Naive thymus-derived CD8-positive, alpha-beta T cell (primary cell): ENCODE results near the gene CYP46A1. TPM values are rescaled to one million over a fixed set of nuclear protein-coding genes. Genes with fewer than 3 reads are reported as not detected.

Experiments used
- ATAC-seq, 2 donors: fragments of 150-1000 bp; cut with Tn5 transposase in 1 of 2; sonication (Bioruptor Pico), chemical (Tn5 transposase) in 1 of 2; 1 replicate in 1 of 2; 2 replicates in 1 of 2; pipeline ENCODE4 v1.10.0; 2021; ENCODE audit warnings: mild to moderate bottlenecking in 2 of 2, moderate library complexity in 2 of 2
- POLR2A ChIA-PET: fragments of 350-600 bp; sonication (Branson Sonifier 250); formaldehyde crosslinking; loops from one replicate; lab custom pipeline; 2021; ENCODE audit warnings: antibody characterized with exemption; lab: Charles Lee
- DNase-seq, 10 donors: peaks; one replicate each; pipeline versions ENCODE4 v3.0.0 to v3.0.0-alpha.2; 2020 to 2022
- H3K27ac Mint-ChIP-seq, 10 donors: one replicate each; pipeline ENCODE4 v1.8.0; 2020 to 2022; ENCODE audit warnings: mild to moderate bottlenecking in 10 of 10, mixed read lengths in 10 of 10, moderate library complexity in 4 of 10, inconsistent platforms in 1 of 10
- H3K27me3 Mint-ChIP-seq, 5 donors: one replicate each; pipeline ENCODE4 v1.8.0; 2021 to 2022; ENCODE audit warnings: mixed read lengths in 5 of 5
- H3K36me3 Mint-ChIP-seq, 3 donors: one replicate each; pipeline ENCODE4 v1.8.0; 2020 to 2022; ENCODE audit warnings: mixed read lengths in 3 of 3, mild to moderate bottlenecking in 2 of 3, inconsistent platforms in 1 of 3
- H3K4me1 Mint-ChIP-seq, 4 donors: one replicate each; pipeline ENCODE4 v1.8.0; 2021 to 2022; ENCODE audit warnings: mixed read lengths in 4 of 4
- H3K4me3 Mint-ChIP-seq, 10 donors: one replicate each; pipeline ENCODE4 v1.8.0; 2020 to 2022; ENCODE audit warnings: mild to moderate bottlenecking in 10 of 10, mixed read lengths in 10 of 10, moderate library complexity in 6 of 10, inconsistent platforms in 1 of 10
- H3K9me3 Mint-ChIP-seq, 9 donors: one replicate each; pipeline ENCODE4 v1.8.0; 2020 to 2022; ENCODE audit warnings: mixed read lengths in 9 of 9, mild to moderate bottlenecking in 3 of 9, inconsistent platforms in 1 of 9, moderate library complexity in 1 of 9
- polyA plus RNA-seq, 3 donors: library from polyadenylated mRNA; unstranded; fragments of 300-500 nt; fragmentation: Illumina TruSeq; gene quantifications; one replicate each; pipeline ENCODE4 v1.2.3, GENCODE V29; 2021
- total RNA-seq, 8 experiments: library from RNA in 2 of 8; stranded (reverse) in 2 of 8; gene quantifications; one replicate each; pipeline ENCODE4 v1.2.3 and lab custom pipeline; 2021 to 2026

The CYP46A1 gene
- total and polyA plus RNA-seq, 5 experiments from 2014 or later: 0.02 to 0.44 (median 0.41) TPM; not detected in 2

GRCh38 chr14:99699085-99699760 lies 15.1 kb downstream of the CYP46A1 start:
- H3K9me3 Mint-ChIP-seq: peaks cover 8 to 27% (median 17%) of the 10 kb centered on the region in 9 donors
- H3K36me3 Mint-ChIP-seq: peaks cover 3 to 18% (median 13%) of the 10 kb centered on the region in 3 donors
- H3K4me3 Mint-ChIP-seq: no peak overlapping the region
- POLR2A ChIA-PET: no interaction called here
- peak in 2 of 10 donors; percentile 6 to 32 for DNase-seq
- peaks cover 12 to 32% (median 13%) of the 10 kb centered on the region in 5 donors for H3K27me3 Mint-ChIP-seq
- ATAC-seq: no peak
- H3K27ac Mint-ChIP-seq: no peak overlapping the region
- peaks cover 0 to 3% (median under 1%) of the 10 kb centered on the region in 4 donors for H3K4me1 Mint-ChIP-seq

GRCh38 chr14:99699861-99700260 lies 15.8 kb downstream of the CYP46A1 start:
- peaks cover 0 to 3% (median under 1%) of the 10 kb centered on the region in 4 donors for H3K4me1 Mint-ChIP-seq
- no peak overlapping the region for H3K4me3 Mint-ChIP-seq
- H3K27ac Mint-ChIP-seq: no peak overlapping the region
- POLR2A ChIA-PET: no interaction called here
- peaks cover 3 to 25% (median 18%) of the 10 kb centered on the region in 3 donors for H3K36me3 Mint-ChIP-seq
- DNase-seq: peak in 1 of 10 donors; percentile 50
- peaks cover 8 to 32% (median 20%) of the 10 kb centered on the region in 9 donors for H3K9me3 Mint-ChIP-seq
- H3K27me3 Mint-ChIP-seq: peaks cover 12 to 32% (median 15%) of the 10 kb centered on the region in 5 donors
- no peak for ATAC-seq

- peaks cover 12 to 32% (median 15%) of the 10 kb centered on the region in 5 donors for H3K27me3 Mint-ChIP-seq
- no peak for DNase-seq
- no peak overlapping the region for H3K4me3 Mint-ChIP-seq
- ATAC-seq: no peak
- no peak overlapping the region for H3K27ac Mint-ChIP-seq
- peaks cover 3 to 25% (median 18%) of the 10 kb centered on the region in 3 donors for H3K36me3 Mint-ChIP-seq
- H3K9me3 Mint-ChIP-seq: peaks cover 8 to 32% (median 20%) of the 10 kb centered on the region in 9 donors
- H3K4me1 Mint-ChIP-seq: peaks cover 0 to 3% (median under 1%) of the 10 kb centered on the region in 4 donors
- POLR2A ChIA-PET: no interaction called here
These were observed 16.3 kb downstream of the CYP46A1 start for GRCh38 chr14:99700379-99700778.

- POLR2A ChIA-PET: no interaction called here
- no peak for ATAC-seq
- H3K4me1 Mint-ChIP-seq: peaks cover 0 to 3% (median under 1%) of the 10 kb centered on the region in 4 donors
- H3K9me3 Mint-ChIP-seq: peaks cover 8 to 32% (median 20%) of the 10 kb centered on the region in 9 donors
- no peak overlapping the region for H3K27ac Mint-ChIP-seq
- H3K27me3 Mint-ChIP-seq: peaks cover 10 to 32% (median 15%) of the 10 kb centered on the region in 5 donors
- no peak for DNase-seq
- H3K36me3 Mint-ChIP-seq: peaks cover 3 to 25% (median 18%) of the 10 kb centered on the region in 3 donors
- H3K4me3 Mint-ChIP-seq: no peak overlapping the region
These were observed 17.2 kb downstream of the CYP46A1 start for GRCh38 chr14:99701260-99701659.

GRCh38 chr14:99702115-99702514 lies 18.0 kb downstream of the CYP46A1 start:
- POLR2A ChIA-PET: no interaction called here
- peaks cover 0 to 3% (median under 1%) of the 10 kb centered on the region in 4 donors for H3K4me1 Mint-ChIP-seq
- H3K9me3 Mint-ChIP-seq: peaks cover 8 to 32% (median 20%) of the 10 kb centered on the region in 9 donors
- DNase-seq: no peak
- H3K27me3 Mint-ChIP-seq: peaks cover 9 to 32% (median 16%) of the 10 kb centered on the region in 5 donors
- H3K4me3 Mint-ChIP-seq: no peak overlapping the region
- H3K36me3 Mint-ChIP-seq: peaks cover 3 to 25% (median 18%) of the 10 kb centered on the region in 3 donors
- H3K27ac Mint-ChIP-seq: no peak overlapping the region
- ATAC-seq: no peak

- Mint-ChIP-seq H3K9me3 (peaks cover 8 to 32% (median 22%) of the 10 kb centered on the region in 9 donors), H3K4me1 (peaks cover 0 to 3% (median under 1%) of the 10 kb centered on the region in 4 donors), H3K27ac (no peak overlapping the region), H3K4me3 (peak overlapping the region in 1 of 10 donors; percentile 24), H3K36me3 (peaks cover 3 to 25% (median 18%) of the 10 kb centered on the region in 3 donors), H3K27me3 (peaks cover 3 to 27% (median 21%) of the 10 kb centered on the region in 5 donors)
- ATAC-seq: no peak
- no peak for DNase-seq
- POLR2A ChIA-PET: no interaction called here
These were observed 19.3 kb downstream of the CYP46A1 start for GRCh38 chr14:99703381-99703780.

GRCh38 chr14:99704037-99704436 lies 19.9 kb downstream of the CYP46A1 start:
- no peak overlapping the region for H3K4me3 Mint-ChIP-seq
- no peak for ATAC-seq
- peaks cover 8 to 32% (median 22%) of the 10 kb centered on the region in 9 donors for H3K9me3 Mint-ChIP-seq
- POLR2A ChIA-PET: no interaction called here
- H3K4me1 Mint-ChIP-seq: peaks cover 0 to 3% (median under 1%) of the 10 kb centered on the region in 4 donors
- no peak overlapping the region for H3K27ac Mint-ChIP-seq
- no peak for DNase-seq
- peaks cover 3 to 25% (median 18%) of the 10 kb centered on the region in 3 donors for H3K36me3 Mint-ChIP-seq
- peaks cover 2 to 27% (median 22%) of the 10 kb centered on the region in 5 donors for H3K27me3 Mint-ChIP-seq

GRCh38 chr14:99706107-99706900 lies 22.2 kb downstream of the CYP46A1 start:
- Mint-ChIP-seq H3K36me3 (peaks cover 3 to 25% (median 18%) of the 10 kb centered on the region in 3 donors), H3K4me1 (no peaks in the 10 kb centered on the region), H3K27ac (no peak overlapping the region), H3K9me3 (peaks cover 8 to 32% (median 23%) of the 10 kb centered on the region in 9 donors), H3K4me3 (no peak overlapping the region), H3K27me3 (peaks cover 2 to 23% (median 10%) of the 10 kb centered on the region in 5 donors)
- DNase-seq (peak in 1 of 10 donors; percentile 7), ATAC-seq (no peak)
- POLR2A ChIA-PET: no interaction called here

GRCh38 chr14:99707420-99707819 lies 23.3 kb downstream of the CYP46A1 start:
- H3K27me3 Mint-ChIP-seq: peaks cover 6 to 23% (median 14%) of the 10 kb centered on the region in 5 donors
- POLR2A ChIA-PET: no interaction called here
- no peak overlapping the region for H3K27ac Mint-ChIP-seq
- H3K9me3 Mint-ChIP-seq: peaks cover 6 to 30% (median 22%) of the 10 kb centered on the region in 9 donors
- DNase-seq: peak in 1 of 10 donors; percentile 11
- peaks cover 3 to 32% (median 16%) of the 10 kb centered on the region in 3 donors for H3K36me3 Mint-ChIP-seq
- H3K4me1 Mint-ChIP-seq: no peaks in the 10 kb centered on the region
- no peak for ATAC-seq
- H3K4me3 Mint-ChIP-seq: no peak overlapping the region

GRCh38 chr14:99707921-99708320 lies 23.8 kb downstream of the CYP46A1 start:
- POLR2A ChIA-PET: no interaction called here
- Mint-ChIP-seq H3K36me3 (peaks cover 3 to 31% (median 16%) of the 10 kb centered on the region in 3 donors), H3K9me3 (peaks cover 9 to 31% (median 21%) of the 10 kb centered on the region in 9 donors), H3K27ac (no peak overlapping the region), H3K27me3 (peaks cover 9 to 23% (median 13%) of the 10 kb centered on the region in 5 donors), H3K4me1 (no peaks in the 10 kb centered on the region), H3K4me3 (no peak overlapping the region)
- ATAC-seq (no peak), DNase-seq (peak in 1 of 10 donors; percentile 5)

GRCh38 chr14:99708449-99708848 lies 24.4 kb downstream of the CYP46A1 start:
- Mint-ChIP-seq H3K27me3 (peaks cover 4 to 20% (median 13%) of the 10 kb centered on the region in 5 donors), H3K9me3 (peaks cover 5 to 26% (median 16%) of the 10 kb centered on the region in 9 donors), H3K36me3 (peaks cover 0 to 26% (median 11%) of the 10 kb centered on the region in 3 donors), H3K4me1 (no peaks in the 10 kb centered on the region), H3K27ac (no peak overlapping the region), H3K4me3 (no peak overlapping the region)
- peak in 1 of 10 donors; percentile 13 for DNase-seq
- POLR2A ChIA-PET: no interaction called here
- ATAC-seq: no peak

- DNase-seq: no peak
- ATAC-seq: no peak
These were observed 29.9 kb downstream of the CYP46A1 start for GRCh38 chr14:99713972-99714371.

More at GRCh38 chr14:99713972-99714371, 29.9 kb downstream of the CYP46A1 start:
- Mint-ChIP-seq H3K9me3 (peaks cover 0 to 13% (median 8%) of the 10 kb centered on the region in 9 donors), H3K4me1 (peaks cover 0 to 2% (median 0%) of the 10 kb centered on the region in 4 donors), H3K27ac (no peak overlapping the region), H3K36me3 (peaks cover 0 to 13% (median 1%) of the 10 kb centered on the region in 3 donors), H3K4me3 (no peak overlapping the region), H3K27me3 (peaks cover 0 to 21% (median 5%) of the 10 kb centered on the region in 5 donors)
- POLR2A ChIA-PET: no interaction called here
